Activated CD4-positive, alpha-beta T cell treated with anti-CD3 and anti-CD28 coated beads, Interleukin-2, amount 10 ng/mL, durations not matched to agents 7 days and 5 days (primary cell): ENCODE data around the gene CCDC90B. TPM values are rescaled to one million over a fixed set of nuclear protein-coding genes. Genes with fewer than 3 reads are reported as not detected.

Source experiments
- CTCF ChIA-PET: fragments of 350-600 bp; sonication (Branson Sonifier 250); formaldehyde crosslinking; loops from one replicate; lab custom pipeline; 2021; ENCODE audit warnings: antibody characterized with exemption; lab: Charles Lee
- POLR2A ChIA-PET: fragments of 350-600 bp; sonication (Branson Sonifier 250); formaldehyde crosslinking; loops from one replicate; lab custom pipeline; 2021; ENCODE audit warnings: antibody characterized with exemption; lab: Charles Lee
- DNase-seq: peaks from one replicate; pipeline ENCODE4 v3.0.0-alpha.2; 2020
- H3K27ac Mint-ChIP-seq: one replicate; pipeline ENCODE4 v1.8.0; 2021; ENCODE audit warnings: mild to moderate bottlenecking, moderate library complexity, mixed read lengths
- H3K27me3 Mint-ChIP-seq: one replicate; pipeline ENCODE4 v1.8.0; 2021; ENCODE audit warnings: mixed read lengths
- H3K36me3 Mint-ChIP-seq: one replicate; pipeline ENCODE4 v1.8.0; 2021; ENCODE audit warnings: low read depth, mixed read lengths
- H3K4me1 Mint-ChIP-seq: one replicate; pipeline ENCODE4 v1.8.0; 2021; ENCODE audit warnings: mixed read lengths
- H3K4me3 Mint-ChIP-seq: one replicate; pipeline ENCODE4 v1.8.0; 2021; ENCODE audit warnings: mild to moderate bottlenecking, moderate library complexity, mixed read lengths
- H3K9me3 Mint-ChIP-seq: one replicate; pipeline ENCODE4 v1.8.0; 2021; ENCODE audit warnings: mixed read lengths
- total RNA-seq, 2 experiments: library from RNA; stranded (reverse); gene quantifications; one replicate each; pipeline ENCODE4 v1.2.3, GENCODE V29; 2021

The CCDC90B gene
- total RNA-seq, 2 experiments from 2014 or later = 27.9 to 38.5 TPM

DNA sequence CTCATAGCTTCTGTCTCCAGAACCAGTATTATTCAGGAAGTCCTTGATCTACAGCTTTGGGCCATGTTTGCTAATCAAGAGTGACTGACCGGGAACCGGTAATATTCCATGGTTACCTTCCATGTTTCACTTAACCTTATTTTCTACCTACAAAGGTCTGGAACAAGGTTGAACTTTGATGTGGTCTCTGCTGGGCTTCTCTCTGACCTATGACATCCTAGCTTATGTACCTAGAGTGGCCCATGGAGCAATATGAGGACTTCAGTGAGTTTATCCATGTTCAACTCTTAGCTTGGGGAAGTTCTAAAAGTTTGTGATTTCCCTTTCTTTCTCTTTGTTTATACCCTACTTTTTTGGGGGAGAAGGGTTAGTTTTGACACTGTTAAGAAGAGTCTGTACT lies 33.2 kb downstream of the CCDC90B start:
- peaks cover 2% of the 10 kb centered on the region for H3K27me3 Mint-ChIP-seq

DNA sequence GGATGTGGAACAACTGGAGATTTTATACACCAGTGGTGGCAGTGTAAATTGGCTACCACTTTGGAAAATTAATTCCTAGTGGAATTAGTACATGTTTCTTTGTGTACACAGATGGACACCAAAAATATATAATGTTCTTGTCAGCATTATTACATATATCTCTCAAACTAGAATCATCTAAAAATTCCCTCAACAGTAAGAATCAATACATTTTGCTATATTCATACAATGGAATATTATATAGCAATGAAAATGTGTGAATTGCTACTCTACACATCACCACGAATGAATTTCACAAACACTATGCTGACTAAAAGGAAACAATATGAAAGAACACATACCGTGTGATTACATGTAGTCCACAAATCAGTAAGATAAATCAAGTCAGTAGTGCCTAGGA lies 33.9 kb downstream of the CCDC90B start:
- H3K4me3 Mint-ChIP-seq = no peak overlapping the region
- peaks cover 2% of the 10 kb centered on the region for H3K27me3 Mint-ChIP-seq
- no peak overlapping the region for H3K27ac Mint-ChIP-seq
- no peaks in the 10 kb centered on the region for H3K9me3 Mint-ChIP-seq
- ChIA-PET CTCF (no interaction called here), POLR2A (no interaction called here)
- H3K36me3 Mint-ChIP-seq = no peaks in the 10 kb centered on the region
- peaks cover 6% of the 10 kb centered on the region for H3K4me1 Mint-ChIP-seq
- DNase-seq = no peak

More for the DNA sequence above, 33.2 kb downstream of the CCDC90B start:
- ChIA-PET CTCF (no interaction called here), POLR2A (no interaction called here)
- H3K27ac Mint-ChIP-seq = no peak overlapping the region
- H3K4me1 Mint-ChIP-seq = peaks cover 6% of the 10 kb centered on the region
- DNase-seq = no peak
- no peak overlapping the region for H3K4me3 Mint-ChIP-seq
- H3K9me3 Mint-ChIP-seq = no peaks in the 10 kb centered on the region
- H3K36me3 Mint-ChIP-seq = no peaks in the 10 kb centered on the region

DNA sequence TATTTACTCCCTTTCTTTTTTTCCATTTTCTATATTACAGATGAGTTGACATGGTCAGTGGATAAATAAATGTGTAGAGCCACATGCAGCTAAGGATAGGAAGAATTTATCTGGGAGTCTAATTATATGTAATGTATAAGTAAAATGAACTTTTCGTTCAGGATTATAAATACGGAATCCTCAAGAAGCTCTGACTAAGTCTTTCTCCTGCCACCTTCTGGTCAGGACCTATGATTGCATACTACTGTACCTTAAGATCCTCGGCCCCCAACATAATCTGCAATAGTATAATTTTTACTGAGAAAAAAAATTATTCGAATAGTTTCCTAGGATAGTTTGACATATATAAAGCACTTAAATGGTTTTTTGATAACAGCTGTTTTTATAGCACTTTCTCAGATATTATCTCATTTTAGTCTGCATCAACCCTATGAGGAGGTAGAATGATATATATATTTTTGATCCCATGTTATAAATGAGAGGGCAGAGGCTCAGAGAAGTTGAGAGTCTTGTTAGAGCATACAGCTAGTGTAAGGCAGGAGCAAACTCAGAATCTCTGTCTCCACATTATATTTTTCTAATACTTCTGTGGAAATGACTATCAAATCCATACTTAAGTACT lies 36.1 kb downstream of the CCDC90B start:
- Mint-ChIP-seq H3K4me1 (peaks cover 6% of the 10 kb centered on the region), H3K27ac (no peak overlapping the region)

DNA sequence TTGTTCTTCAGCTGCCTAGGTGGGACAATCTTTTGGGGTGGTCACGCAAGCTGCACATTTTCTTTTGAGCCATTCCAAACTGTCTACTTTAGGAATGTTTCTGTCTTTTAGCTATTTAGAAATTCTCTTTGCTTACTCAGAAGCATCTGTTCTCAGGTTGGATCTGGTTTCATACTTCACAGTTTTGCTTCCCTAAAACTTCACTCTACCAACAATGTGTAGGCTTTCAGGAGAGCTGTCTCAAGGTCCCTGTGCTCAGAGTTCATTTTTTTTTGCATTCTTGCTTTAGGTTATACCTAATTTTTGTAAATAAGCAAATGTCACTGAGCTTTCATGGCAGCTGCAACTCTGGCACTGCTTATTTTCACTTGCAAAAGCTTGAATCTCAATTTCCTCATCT lies 36.7 kb downstream of the CCDC90B start:
- Mint-ChIP-seq H3K36me3 (no peaks in the 10 kb centered on the region), H3K4me1 (peaks cover 6% of the 10 kb centered on the region), H3K9me3 (no peaks in the 10 kb centered on the region), H3K27ac (no peak overlapping the region), H3K27me3 (peaks cover 2% of the 10 kb centered on the region), H3K4me3 (no peak overlapping the region)
- ChIA-PET CTCF (interaction anchor here (0.7 to 3.3 kb wide), 8 partner anchors 14 to 1419 kb away, joined by 3 to 15 read pairs (median 3); no protein-coding TSS in a partner anchor), POLR2A (interaction anchor here (0.8 kb wide), 1 partner anchor 13 kb away, joined by 3 read pairs; no protein-coding TSS in a partner anchor)
- no peak for DNase-seq

More for the DNA sequence above, 36.1 kb downstream of the CCDC90B start:
- Mint-ChIP-seq H3K4me3 (no peak overlapping the region), H3K27me3 (peaks cover 2% of the 10 kb centered on the region), H3K36me3 (no peaks in the 10 kb centered on the region), H3K9me3 (no peaks in the 10 kb centered on the region)
- CTCF ChIA-PET = interaction anchor here (0.7 to 3.3 kb wide), 10 partner anchors 11 to 382 kb away, joined by 3 to 15 read pairs (median 3); partner anchors contain the start of genes DDIAS and PRCP
- peak; percentile 40 for DNase-seq
- POLR2A ChIA-PET = no interaction called here

DNA sequence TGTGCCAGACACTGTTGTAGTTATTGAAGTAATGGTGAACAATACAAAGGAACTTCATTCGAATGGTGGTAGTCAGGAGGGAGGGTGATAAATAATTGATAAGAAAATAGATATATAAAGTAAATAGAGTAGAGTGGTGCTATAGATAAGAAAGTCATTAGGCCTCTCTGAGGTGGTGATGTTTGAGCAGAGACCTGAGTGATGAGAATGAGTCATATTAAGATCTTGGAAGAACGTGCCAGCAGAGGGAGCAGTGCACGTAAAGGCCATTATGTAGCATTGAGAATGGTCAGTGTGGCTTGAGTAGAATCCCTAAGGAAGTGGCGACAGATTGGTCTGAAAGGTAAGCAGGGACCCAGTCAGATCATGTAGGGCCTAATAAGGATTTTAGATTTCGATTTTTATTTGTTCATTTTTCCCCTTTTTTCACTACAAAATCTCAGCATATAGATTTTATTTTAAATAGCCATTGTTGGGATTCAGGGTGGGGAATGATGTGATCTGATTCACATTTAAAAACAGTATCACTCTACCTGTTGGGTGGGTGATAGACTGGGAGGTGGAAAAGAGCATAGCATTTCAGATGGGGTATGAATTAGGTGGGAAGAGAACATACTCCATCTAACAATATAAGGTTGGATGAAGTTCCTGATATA lies 44.7 kb downstream of the CCDC90B start:
- no peak overlapping the region for H3K4me3 Mint-ChIP-seq
- CTCF ChIA-PET = no interaction called here
- DNase-seq = peak; percentile 17
- POLR2A ChIA-PET = no interaction called here
- no peaks in the 10 kb centered on the region for H3K27me3 Mint-ChIP-seq
- no peaks in the 10 kb centered on the region for H3K4me1 Mint-ChIP-seq
- no peaks in the 10 kb centered on the region for H3K36me3 Mint-ChIP-seq
- H3K27ac Mint-ChIP-seq = no peak overlapping the region
- no peaks in the 10 kb centered on the region for H3K9me3 Mint-ChIP-seq

DNA sequence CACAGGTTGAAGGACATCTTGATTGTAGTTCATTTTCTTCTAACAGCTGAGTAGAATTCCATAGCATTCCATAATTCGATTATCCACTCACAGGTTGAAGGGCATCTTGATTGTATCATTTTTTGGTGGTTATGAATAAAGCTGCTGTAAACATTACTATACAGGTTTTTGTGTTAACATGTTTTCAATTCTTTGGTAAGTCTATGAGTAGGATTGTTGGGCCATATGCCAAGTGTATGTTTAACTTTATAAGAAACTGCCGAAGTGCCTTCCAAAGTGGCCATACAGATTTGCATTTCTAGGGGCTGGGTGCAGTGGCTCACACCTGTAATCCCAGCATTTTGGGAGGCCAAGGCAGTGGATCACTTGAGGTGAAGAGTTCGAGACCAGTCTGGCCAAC lies 48.1 kb downstream of the CCDC90B start:
- H3K27ac Mint-ChIP-seq = no peak overlapping the region
- CTCF ChIA-PET = interaction anchor here (0.7 to 1.5 kb wide), 2 partner anchors 13 to 1496 kb away, joined by 3 read pairs; no protein-coding TSS in a partner anchor

DNA sequence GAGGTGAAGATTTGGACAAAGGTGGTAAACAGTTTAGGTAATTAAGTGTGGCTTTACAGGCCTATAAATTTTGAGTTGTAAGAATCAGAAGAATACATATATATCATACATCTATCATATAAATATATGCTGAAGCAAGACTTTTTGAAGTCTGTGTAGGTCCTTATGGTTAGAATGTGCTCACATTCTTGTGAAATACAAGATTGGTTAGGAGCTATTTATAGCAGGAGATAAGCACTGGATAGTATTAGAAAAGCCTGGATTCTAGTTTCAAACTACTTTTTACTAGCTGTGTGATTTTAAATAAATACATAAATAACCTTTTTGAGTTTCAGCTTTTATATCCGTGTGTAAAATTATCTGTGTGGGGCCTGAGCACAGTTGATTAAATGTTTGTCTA lies 50.3 kb downstream of the CCDC90B start:
- Mint-ChIP-seq H3K9me3 (no peaks in the 10 kb centered on the region), H3K36me3 (no peaks in the 10 kb centered on the region), H3K27me3 (peaks cover 6% of the 10 kb centered on the region), H3K27ac (no peak overlapping the region), H3K4me3 (no peak overlapping the region), H3K4me1 (no peaks in the 10 kb centered on the region)
- no peak for DNase-seq
- CTCF ChIA-PET = interaction anchor here (1.2 kb wide), 1 partner anchor 19 kb away, joined by 3 read pairs; no protein-coding TSS in a partner anchor
- POLR2A ChIA-PET = interaction anchor here (0.5 kb wide), 1 partner anchor 13 kb away, joined by 3 read pairs; no protein-coding TSS in a partner anchor

More for the DNA sequence above, 48.1 kb downstream of the CCDC90B start:
- Mint-ChIP-seq H3K36me3 (no peaks in the 10 kb centered on the region), H3K9me3 (no peaks in the 10 kb centered on the region), H3K27me3 (peaks cover 2% of the 10 kb centered on the region), H3K4me1 (no peaks in the 10 kb centered on the region), H3K4me3 (no peak overlapping the region)
- DNase-seq = no peak
- POLR2A ChIA-PET = interaction anchor here (0.5 kb wide), 1 partner anchor 26 kb away, joined by 4 read pairs; no protein-coding TSS in a partner anchor

DNA sequence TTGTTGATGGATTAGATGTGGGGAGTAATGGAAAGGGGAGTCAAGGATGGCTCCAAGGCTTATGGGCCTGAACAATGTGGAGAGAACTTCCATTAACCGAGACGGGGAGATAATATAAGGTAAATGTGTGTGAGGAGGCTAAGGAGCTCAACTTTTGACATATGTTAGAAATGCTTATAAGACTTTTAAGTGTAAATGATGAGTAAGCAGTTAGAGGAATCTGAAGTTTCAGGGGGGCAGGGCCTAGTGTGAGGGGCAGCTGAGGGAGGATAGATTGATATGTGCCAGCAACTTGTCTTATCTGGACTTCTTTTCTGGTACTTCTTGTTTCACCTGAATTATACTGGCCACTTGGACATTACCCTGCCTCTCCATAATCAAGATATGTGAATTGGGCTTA lies 62.7 kb downstream of the CCDC90B start:
- Mint-ChIP-seq H3K27ac (no peak overlapping the region), H3K36me3 (no peaks in the 10 kb centered on the region), H3K4me3 (no peak overlapping the region), H3K27me3 (peaks cover 15% of the 10 kb centered on the region), H3K9me3 (no peaks in the 10 kb centered on the region), H3K4me1 (no peaks in the 10 kb centered on the region)
- ChIA-PET POLR2A (interaction anchor here (0.6 kb wide), 1 partner anchor 10 kb away, joined by 3 read pairs; no protein-coding TSS in a partner anchor), CTCF (interaction anchor here (0.6 to 0.7 kb wide), 2 partner anchors 233 to 319 kb away, joined by 3 read pairs; no protein-coding TSS in a partner anchor)
- DNase-seq = no peak

DNA sequence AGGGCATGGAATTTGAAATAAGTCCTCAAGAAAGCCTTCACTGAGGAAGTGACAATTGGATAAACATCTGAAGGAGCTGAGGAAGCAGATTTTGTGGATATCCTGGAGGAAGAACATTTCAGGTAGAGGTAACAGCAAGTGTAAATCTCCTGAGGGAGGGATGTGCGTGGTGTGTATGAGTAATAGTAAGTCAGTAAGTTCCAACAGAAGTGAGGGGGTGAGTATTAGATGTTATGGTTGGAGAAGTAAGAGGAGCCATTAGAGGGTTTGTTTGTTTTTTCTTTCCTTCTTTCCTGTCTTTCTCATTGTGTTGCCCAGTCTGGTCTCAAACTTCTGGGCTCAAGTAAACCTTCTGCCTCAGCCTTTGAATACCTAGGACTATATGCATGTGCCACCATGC lies 63.7 kb downstream of the CCDC90B start:
- POLR2A ChIA-PET = no interaction called here
- no peaks in the 10 kb centered on the region for H3K36me3 Mint-ChIP-seq
- no peak overlapping the region for H3K4me3 Mint-ChIP-seq
- peaks cover 15% of the 10 kb centered on the region for H3K27me3 Mint-ChIP-seq
- H3K9me3 Mint-ChIP-seq = no peaks in the 10 kb centered on the region
- H3K4me1 Mint-ChIP-seq = no peaks in the 10 kb centered on the region
- CTCF ChIA-PET = no interaction called here
- no peak for DNase-seq
- H3K27ac Mint-ChIP-seq = no peak overlapping the region

DNA sequence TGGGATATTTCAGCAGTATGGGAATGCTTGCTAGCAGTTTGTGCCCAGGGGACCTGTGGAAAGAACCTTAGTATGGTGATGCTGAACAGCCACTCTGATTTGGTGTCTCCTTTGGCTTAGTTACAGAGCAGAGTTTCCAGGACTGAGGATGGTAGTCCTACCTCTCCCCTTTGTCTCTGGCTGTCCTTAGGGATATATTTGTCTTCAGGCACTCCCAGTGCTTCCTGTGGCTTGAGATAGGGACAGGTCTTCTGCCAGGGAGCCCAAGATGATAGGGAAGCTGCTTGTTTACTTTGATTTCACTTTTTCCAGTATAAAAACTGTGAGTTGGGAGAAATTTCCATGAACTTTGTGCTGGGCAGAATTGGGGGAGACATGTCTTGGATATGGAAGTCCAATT lies 64.5 kb downstream of the CCDC90B start:
- Mint-ChIP-seq H3K9me3 (no peaks in the 10 kb centered on the region), H3K4me1 (no peaks in the 10 kb centered on the region), H3K27me3 (peaks cover 15% of the 10 kb centered on the region), H3K36me3 (no peaks in the 10 kb centered on the region), H3K27ac (no peak overlapping the region), H3K4me3 (no peak overlapping the region)
- ChIA-PET CTCF (interaction anchor here (0.6 kb wide), 1 partner anchor 54 kb away, joined by 5 read pairs; no protein-coding TSS in a partner anchor), POLR2A (no interaction called here)
- no peak for DNase-seq

DNA sequence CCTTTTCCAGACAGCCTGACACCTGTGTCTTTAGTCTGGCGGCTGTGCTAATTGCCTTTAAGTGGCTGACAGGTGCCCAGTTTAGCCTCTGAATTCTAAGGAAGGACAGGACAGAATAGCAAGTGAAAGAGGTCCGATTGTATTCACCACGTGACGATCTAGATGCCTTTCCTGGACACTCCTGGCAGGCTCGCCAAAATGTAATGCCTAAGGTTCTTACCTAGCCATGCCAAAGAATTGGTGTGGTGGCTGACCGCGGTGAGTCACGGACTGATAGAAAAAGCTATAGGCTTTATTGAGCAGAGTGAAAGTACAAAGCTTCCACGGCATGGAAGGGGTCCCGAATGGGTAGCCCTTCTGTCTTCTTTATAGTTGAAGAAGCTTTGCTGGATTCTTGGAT lies 65.9 kb downstream of the CCDC90B start:
- DNase-seq = no peak
- H3K4me3 Mint-ChIP-seq = no peak overlapping the region
- H3K9me3 Mint-ChIP-seq = no peaks in the 10 kb centered on the region
- ChIA-PET CTCF (no interaction called here), POLR2A (no interaction called here)
- no peaks in the 10 kb centered on the region for H3K4me1 Mint-ChIP-seq
- peaks cover 15% of the 10 kb centered on the region for H3K27me3 Mint-ChIP-seq
- H3K27ac Mint-ChIP-seq = no peak overlapping the region
- H3K36me3 Mint-ChIP-seq = no peaks in the 10 kb centered on the region

DNA sequence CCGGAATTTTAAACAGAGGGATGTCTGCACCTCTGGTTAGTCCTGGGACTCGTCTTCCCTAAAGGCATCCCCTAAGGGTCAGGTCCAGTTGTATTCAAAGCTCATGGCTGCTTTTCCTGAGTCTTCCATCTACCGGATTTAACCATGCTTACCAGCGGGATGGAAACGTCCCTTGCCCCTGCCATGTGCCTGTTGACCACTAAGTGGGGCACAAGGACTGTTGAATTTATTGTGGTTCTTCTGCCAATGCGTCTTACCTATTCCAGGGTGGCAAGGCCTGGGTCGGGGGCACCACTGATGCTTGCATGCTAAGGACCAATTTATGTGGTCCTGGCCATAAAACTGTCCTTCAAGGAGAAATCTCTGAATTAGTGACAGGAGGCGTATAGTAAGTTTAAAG lies 67.1 kb downstream of the CCDC90B start:
- Mint-ChIP-seq H3K4me3 (no peak overlapping the region), H3K27ac (no peak overlapping the region), H3K36me3 (no peaks in the 10 kb centered on the region), H3K9me3 (no peaks in the 10 kb centered on the region), H3K4me1 (no peaks in the 10 kb centered on the region), H3K27me3 (peaks cover 15% of the 10 kb centered on the region)
- DNase-seq = no peak
- ChIA-PET CTCF (no interaction called here), POLR2A (no interaction called here)
